C4-2B (cell line): Measurements from ENCODE around the gene SMPDL3A.

Source experiments
- CTCF ChIP-seq: fragments of 450-650 bp; conservative IDR thresholded peaks from 2 replicates; pipeline ENCODE4 v1.5.1; 2017; ENCODE audit warnings: mild to moderate bottlenecking
- ZFX ChIP-seq: fragments of 450-650 bp; IDR thresholded peaks from 2 replicates; pipeline ENCODE4 v1.6.1; 2017

DNA sequence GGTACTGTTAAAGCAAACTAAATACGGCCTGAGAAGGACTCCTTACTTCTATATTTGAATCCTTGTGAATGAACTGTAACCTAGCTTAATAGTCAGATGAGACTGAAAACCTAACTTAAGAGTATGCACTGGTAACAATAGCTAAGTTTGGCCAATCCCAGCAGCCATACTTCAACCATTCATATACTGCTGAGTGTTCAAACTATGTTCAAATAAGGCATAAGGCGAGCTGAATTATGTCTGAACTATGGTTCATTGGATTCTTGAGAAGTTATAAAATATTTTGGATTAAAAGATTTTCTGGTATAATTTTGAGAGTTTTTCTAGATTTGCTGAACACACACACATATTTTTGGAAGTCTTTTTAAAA, 2.2 kb downstream of the SMPDL3A start:
- TF ChIP-seq CTCF (no peak), ZFX (no peak)
